ENCODE data around the gene PAM.
"Not testable (repeated sequence)": the region's sequence is repeated elsewhere in the genome, so short reads cannot be mapped to it uniquely, and the experiment has no call there.

The PAM gene

GRCh38 chr5:103034662-103035392 lies 279.7 kb downstream of the PAM start:
- Mint-ChIP-seq H3K9me3 (no peaks in the 10 kb centered on the region), H3K4me3 (no peak overlapping the region), H3K4me1 (no peaks in the 10 kb centered on the region), H3K36me3 (no peaks in the 10 kb centered on the region), H3K27ac (no peak overlapping the region)
- ATAC-seq: peak; percentile 26
- DNase-seq (ENCODE audit: low spot score in 2 of 2): no peak

- DNase-seq (ENCODE audit: low spot score in 2 of 2): no peak
- Mint-ChIP-seq H3K4me1 (no peaks in the 10 kb centered on the region), H3K27ac (no peak overlapping the region), H3K9me3 (no peaks in the 10 kb centered on the region), H3K4me3 (no peak overlapping the region), H3K36me3 (no peaks in the 10 kb centered on the region)
- ATAC-seq: no peak
Observed at GRCh38 chr5:103035701-103036100, 280.6 kb downstream of the PAM start.

- DNase-seq (ENCODE audit: low spot score in 2 of 2) (no peak), ATAC-seq (no peak)
- no peaks in the 10 kb centered on the region for H3K9me3 Mint-ChIP-seq
- no peak overlapping the region for H3K4me3 Mint-ChIP-seq
- H3K27ac Mint-ChIP-seq: no peak overlapping the region
- no peaks in the 10 kb centered on the region for H3K4me1 Mint-ChIP-seq
- H3K36me3 Mint-ChIP-seq: no peaks in the 10 kb centered on the region
Observed at GRCh38 chr5:103036601-103037000, 281.5 kb downstream of the PAM start.

- no peak overlapping the region for H3K27ac Mint-ChIP-seq
- no peaks in the 10 kb centered on the region for H3K36me3 Mint-ChIP-seq
- H3K9me3 Mint-ChIP-seq: no peaks in the 10 kb centered on the region
- H3K4me3 Mint-ChIP-seq: no peak overlapping the region
- ATAC-seq (no peak), DNase-seq (ENCODE audit: low spot score in 2 of 2) (no peak)
- H3K4me1 Mint-ChIP-seq: no peaks in the 10 kb centered on the region
Observed at GRCh38 chr5:103037673-103038455, 282.8 kb downstream of the PAM start.

GRCh38 chr5:103041071-103041676 lies 286.1 kb downstream of the PAM start:
- Mint-ChIP-seq H3K27ac (no peak overlapping the region), H3K4me3 (no peak overlapping the region), H3K9me3 (no peaks in the 10 kb centered on the region), H3K36me3 (no peaks in the 10 kb centered on the region), H3K4me1 (no peaks in the 10 kb centered on the region)
- ATAC-seq: no peak
- DNase-seq (ENCODE audit: low spot score in 2 of 2): no peak

- not testable (repeated sequence) for ATAC-seq; H3K27ac Mint-ChIP-seq; DNase-seq (ENCODE audit: low spot score in 2 of 2); H3K36me3 Mint-ChIP-seq; H3K4me3 Mint-ChIP-seq; H3K9me3 Mint-ChIP-seq; H3K4me1 Mint-ChIP-seq
Observed at GRCh38 chr5:103046706-103047105, 291.6 kb downstream of the PAM start.

- Mint-ChIP-seq H3K9me3 (no peaks in the 10 kb centered on the region), H3K4me3 (no peak overlapping the region), H3K4me1 (peaks cover 10% of the 10 kb centered on the region), H3K36me3 (no peaks in the 10 kb centered on the region), H3K27ac (no peak overlapping the region)
- ATAC-seq (peak; percentile 55), DNase-seq (ENCODE audit: low spot score in 2 of 2) (no peak)
Observed at GRCh38 chr5:103057208-103058130, 302.4 kb downstream of the PAM start.

GRCh38 chr5:103059525-103059924 lies 304.4 kb downstream of the PAM start:
- no peak for ATAC-seq
- Mint-ChIP-seq H3K9me3 (no peaks in the 10 kb centered on the region), H3K36me3 (no peaks in the 10 kb centered on the region), H3K27ac (peak overlapping the region; percentile 41), H3K4me3 (no peak overlapping the region), H3K4me1 (peaks cover 10% of the 10 kb centered on the region)
- no peak for DNase-seq (ENCODE audit: low spot score in 2 of 2)

- peaks cover 10% of the 10 kb centered on the region for H3K4me1 Mint-ChIP-seq
- H3K4me3 Mint-ChIP-seq: no peak overlapping the region
- no peak for DNase-seq (ENCODE audit: low spot score in 2 of 2)
- no peaks in the 10 kb centered on the region for H3K9me3 Mint-ChIP-seq
- ATAC-seq: no peak
- peak overlapping the region; percentile 41 for H3K27ac Mint-ChIP-seq
- H3K36me3 Mint-ChIP-seq: no peaks in the 10 kb centered on the region
Observed at GRCh38 chr5:103060424-103060954, 305.4 kb downstream of the PAM start.

GRCh38 chr5:103066326-103066725 lies 311.2 kb downstream of the PAM start:
- Mint-ChIP-seq H3K9me3 (no peaks in the 10 kb centered on the region), H3K4me3 (no peak overlapping the region), H3K4me1 (no peaks in the 10 kb centered on the region), H3K27ac (no peak overlapping the region), H3K36me3 (no peaks in the 10 kb centered on the region)
- ATAC-seq (peak; percentile 36), DNase-seq (ENCODE audit: low spot score in 2 of 2) (no peak)

GRCh38 chr5:103073500-103073899 lies 318.4 kb downstream of the PAM start:
- not testable (repeated sequence) for ATAC-seq; H3K4me1 Mint-ChIP-seq; H3K27ac Mint-ChIP-seq; DNase-seq (ENCODE audit: low spot score in 2 of 2); H3K4me3 Mint-ChIP-seq; H3K36me3 Mint-ChIP-seq
- peaks cover 34% of the 10 kb centered on the region for H3K9me3 Mint-ChIP-seq

GRCh38 chr5:103075442-103075841 lies 320.3 kb downstream of the PAM start:
- Mint-ChIP-seq H3K36me3 (no peaks in the 10 kb centered on the region), H3K9me3 (peaks cover 40% of the 10 kb centered on the region), H3K4me1 (no peaks in the 10 kb centered on the region), H3K4me3 (no peak overlapping the region), H3K27ac (no peak overlapping the region)
- no peak for DNase-seq (ENCODE audit: low spot score in 2 of 2)
- ATAC-seq: no peak

Data from stimulated activated effector memory CD8-positive, alpha-beta T cell treated with anti-CD3 and anti-CD28 coated beads, Interleukin-12 subunit alpha, Interleukin-12 subunit beta, amount 100 ng/mL, for 72 hours (primary cell).